Epithelial cell of esophagus (primary cell): Measurements from ENCODE around the gene STK4.

Experiments
- DNase-seq: peaks from one replicate; pipeline ENCODE4 v3.0.0; 2010; ENCODE audit warnings: low read depth
- H3K4me3 ChIP-seq: 2 replicates; pipeline ENCODE4 v1.5.1; 2011; ENCODE audit warnings: mild to moderate bottlenecking, low read length, control low read depth
- TF ChIP-seq, protein P1 (sequence below): IDR thresholded peaks from 2 replicates; pipeline ENCODE4 v1.5.1; 2011; ENCODE audit warnings: low read depth, mild to moderate bottlenecking, low read length, control low read depth, inconsistent platforms; ENCODE audit not compliant: insufficient read depth; ENCODE audit errors: missing control alignments

The STK4 gene

DNA sequence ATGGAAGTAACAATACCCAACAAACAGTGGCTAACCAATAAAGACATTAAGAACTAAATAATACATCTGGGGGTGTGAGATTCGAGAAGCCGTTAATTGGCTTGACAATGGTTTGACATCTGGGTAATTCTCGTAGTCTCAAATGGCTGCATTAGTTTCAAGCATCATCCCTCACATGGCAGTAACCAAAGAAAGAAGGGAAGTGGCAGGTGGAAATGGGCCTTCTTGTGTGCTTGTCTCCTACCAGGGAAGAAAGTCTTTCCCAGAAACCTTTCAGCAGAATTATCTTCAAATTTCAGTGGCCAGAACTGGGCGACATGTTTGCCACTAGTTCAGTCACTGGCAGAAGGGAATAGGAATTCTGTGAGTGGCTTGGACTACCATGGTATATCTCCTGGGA, 10.4 kb downstream of the STK4 start:
- no peak overlapping the region for H3K4me3 ChIP-seq
- TF ChIP-seq, protein P1, sequence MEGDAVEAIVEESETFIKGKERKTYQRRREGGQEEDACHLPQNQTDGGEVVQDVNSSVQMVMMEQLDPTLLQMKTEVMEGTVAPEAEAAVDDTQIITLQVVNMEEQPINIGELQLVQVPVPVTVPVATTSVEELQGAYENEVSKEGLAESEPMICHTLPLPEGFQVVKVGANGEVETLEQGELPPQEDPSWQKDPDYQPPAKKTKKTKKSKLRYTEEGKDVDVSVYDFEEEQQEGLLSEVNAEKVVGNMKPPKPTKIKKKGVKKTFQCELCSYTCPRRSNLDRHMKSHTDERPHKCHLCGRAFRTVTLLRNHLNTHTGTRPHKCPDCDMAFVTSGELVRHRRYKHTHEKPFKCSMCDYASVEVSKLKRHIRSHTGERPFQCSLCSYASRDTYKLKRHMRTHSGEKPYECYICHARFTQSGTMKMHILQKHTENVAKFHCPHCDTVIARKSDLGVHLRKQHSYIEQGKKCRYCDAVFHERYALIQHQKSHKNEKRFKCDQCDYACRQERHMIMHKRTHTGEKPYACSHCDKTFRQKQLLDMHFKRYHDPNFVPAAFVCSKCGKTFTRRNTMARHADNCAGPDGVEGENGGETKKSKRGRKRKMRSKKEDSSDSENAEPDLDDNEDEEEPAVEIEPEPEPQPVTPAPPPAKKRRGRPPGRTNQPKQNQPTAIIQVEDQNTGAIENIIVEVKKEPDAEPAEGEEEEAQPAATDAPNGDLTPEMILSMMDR = no peak
- no peak for DNase-seq

DNA sequence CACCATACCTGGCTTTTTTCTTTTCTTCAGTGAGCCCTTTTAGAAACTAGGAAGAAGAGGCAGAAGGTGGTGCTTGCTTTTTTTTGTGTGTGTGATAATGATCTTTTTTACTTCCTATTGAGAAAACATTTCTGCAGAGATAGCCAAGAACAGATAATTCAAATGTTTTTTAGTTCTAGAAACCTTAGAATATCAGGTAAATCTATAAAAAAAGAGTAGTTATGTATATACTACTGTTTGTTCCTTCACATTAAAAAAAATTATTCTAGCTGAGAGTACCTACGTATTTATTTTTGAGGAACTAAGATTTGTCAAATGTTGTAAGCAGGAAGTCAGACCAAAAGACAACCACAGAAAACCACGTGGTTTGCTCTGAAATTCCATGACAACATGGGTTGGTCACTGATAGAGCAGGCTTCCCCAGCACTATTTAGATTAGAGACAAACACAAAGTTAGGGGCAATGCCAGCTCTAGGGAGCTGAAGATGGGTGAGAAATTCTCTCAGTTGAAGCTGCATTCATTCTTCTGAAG, 12.8 kb downstream of the STK4 start:
- no peak overlapping the region for H3K4me3 ChIP-seq
- DNase-seq = peak; percentile 11

DNA sequence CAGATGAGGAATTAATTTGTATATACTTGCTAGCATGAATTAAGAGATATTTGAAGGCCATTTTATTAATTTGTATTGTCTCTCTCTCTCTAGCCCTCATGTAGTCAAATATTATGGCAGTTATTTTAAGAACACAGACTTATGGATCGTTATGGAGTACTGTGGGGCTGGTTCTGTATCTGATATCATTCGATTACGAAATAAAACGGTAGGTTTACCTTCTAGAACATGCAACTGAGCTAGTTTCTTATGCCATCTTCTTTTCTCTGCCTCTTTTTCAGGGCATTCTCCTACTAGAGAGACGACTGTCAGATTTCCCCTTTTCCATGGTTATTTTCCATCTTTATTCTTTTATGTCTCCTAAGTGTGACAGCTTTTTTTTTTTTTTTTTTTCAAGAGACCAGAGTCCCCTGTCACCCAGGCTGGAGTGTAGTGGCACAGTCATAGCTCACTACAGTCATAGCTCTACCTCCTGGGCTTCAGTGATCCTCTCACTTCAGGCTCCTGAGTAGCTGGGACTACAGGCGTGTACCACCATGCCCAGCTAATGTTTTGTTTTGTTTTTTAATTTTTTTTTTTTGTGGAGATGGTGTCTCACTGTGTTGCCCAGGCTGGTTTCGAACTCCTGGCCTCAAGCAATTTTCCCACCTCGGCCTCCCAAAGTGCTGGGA, 15.6 kb downstream of the STK4 start:
- H3K4me3 ChIP-seq = no peak overlapping the region
- TF ChIP-seq, protein P1 = no peak
- no peak for DNase-seq

More for the DNA sequence above, 12.8 kb downstream of the STK4 start:
- TF ChIP-seq, protein P1 = no peak

DNA sequence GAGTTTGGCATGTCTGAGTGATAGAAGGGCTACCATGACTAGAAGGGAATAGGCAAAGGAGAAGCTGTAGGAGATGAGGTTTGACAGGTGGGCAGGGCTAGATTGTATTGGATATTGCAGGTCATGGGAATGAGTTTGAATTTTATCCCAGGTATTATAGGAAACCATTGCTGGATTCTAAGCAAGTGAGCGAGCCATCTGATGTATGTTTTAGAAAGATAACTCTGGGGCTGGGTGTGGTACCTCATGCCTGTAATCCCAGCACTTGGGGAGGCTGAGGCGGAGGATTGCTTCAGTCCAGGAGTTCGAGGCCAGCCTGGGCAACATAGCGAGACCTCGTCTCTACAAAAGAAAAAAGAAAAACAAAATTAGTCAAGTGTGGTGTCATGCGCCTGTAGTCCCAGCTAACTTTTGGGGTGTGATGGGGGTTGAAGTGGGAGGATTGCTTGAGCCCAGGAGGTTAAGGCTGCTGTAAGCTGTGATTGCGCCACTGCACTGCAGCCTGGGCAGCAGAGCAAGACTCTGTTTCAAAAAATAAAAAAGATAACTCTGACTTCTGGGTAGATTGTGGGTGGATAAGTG, 16.9 kb downstream of the STK4 start:
- TF ChIP-seq, protein P1 = no peak
- no peak for DNase-seq
- H3K4me3 ChIP-seq = no peak overlapping the region

DNA sequence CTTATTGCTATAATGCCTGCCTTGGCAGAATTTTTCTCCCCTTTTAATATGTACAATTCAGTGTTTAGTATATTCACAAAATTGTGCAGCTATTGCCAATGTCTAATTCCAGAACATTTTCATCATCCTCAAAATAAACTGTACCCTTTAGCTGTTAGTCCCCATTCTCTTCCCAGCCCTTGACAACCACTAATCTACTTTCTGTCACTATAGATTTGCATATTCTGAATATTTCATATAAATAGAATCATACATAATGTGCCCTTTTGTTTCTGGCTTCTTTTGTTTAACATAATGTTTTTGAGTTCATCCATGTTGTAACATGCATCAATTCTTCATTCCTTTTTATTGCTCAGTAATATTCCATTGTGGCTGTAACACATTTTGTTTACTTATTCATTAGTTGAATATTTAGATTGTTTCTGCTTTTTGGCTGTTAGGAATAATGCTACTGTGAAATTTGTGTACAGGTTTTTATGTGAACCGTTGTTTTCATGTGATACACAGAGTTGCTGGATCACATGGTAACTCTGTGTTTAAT, 22.4 kb downstream of the STK4 start:
- no peak for DNase-seq
- TF ChIP-seq, protein P1 = no peak
- H3K4me3 ChIP-seq = no peak overlapping the region

DNA sequence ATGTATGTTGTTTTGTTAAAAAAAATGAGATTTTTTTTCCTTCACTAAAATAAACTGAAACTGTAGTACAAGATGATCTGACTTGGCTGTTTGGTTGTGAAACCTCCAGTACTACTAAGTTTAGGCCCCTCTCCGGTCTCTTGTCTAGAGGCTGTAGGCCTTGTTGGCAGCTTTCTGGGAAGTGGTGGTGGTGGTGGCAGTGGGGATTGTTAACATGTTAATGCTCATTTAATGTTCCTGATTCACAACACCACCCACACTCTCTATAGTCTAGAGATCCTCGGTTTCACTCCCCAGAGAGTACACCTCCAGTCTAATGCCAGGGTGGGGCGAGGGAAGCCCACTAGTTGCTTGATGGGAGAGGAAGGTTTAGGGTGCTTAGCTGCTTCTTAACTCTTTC, 24.1 kb downstream of the STK4 start:
- DNase-seq = no peak
- TF ChIP-seq, protein P1 = no peak
- no peak overlapping the region for H3K4me3 ChIP-seq
